Daoy (cell line): ENCODE results near the gene TMEM163. TPM values are rescaled to one million over a fixed set of nuclear protein-coding genes. Genes with fewer than 3 reads are reported as not detected.

Experiments used
- DNase-seq: peaks from one replicate; pipeline ENCODE4 v3.0.0-alpha.2; 2015; ENCODE audit warnings: low read depth
- total RNA-seq: library from RNA; depleted of rRNA; stranded (reverse); fragments of >200 nt; shearing (Covaris generic); gene quantifications from 2 replicates; pipeline ENCODE4 v1.2.3, GENCODE V29; 2014

The TMEM163 gene
- total RNA-seq, 1 experiment from 2014 or later, result 0.34 TPM

- DNase-seq, result no peak
Measured at GRCh38 chr2:134693359-134694330, 25.2 kb downstream of the TMEM163 start.

DNA sequence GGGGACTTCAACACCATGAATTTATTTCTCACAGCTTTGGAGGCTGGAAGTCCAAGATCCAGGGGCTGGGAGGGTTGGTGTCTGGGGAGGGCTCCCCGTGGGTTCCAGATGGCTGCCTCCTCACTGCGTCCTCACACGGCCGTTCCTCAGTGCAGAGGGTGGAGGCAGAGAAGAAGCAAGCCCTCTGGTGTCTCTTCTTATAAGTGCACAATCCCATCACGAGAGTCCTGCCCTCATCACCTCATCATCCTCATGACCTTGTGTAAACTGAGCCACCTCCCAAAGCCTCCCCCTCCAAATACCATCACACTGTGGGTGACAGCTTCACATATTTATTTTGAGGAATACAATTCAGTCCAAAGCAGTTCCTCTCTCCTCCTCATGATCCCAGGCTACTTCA is 26.3 kb downstream of the TMEM163 start:
- no peak for DNase-seq

GRCh38 chr2:134690629-134691215 is 28.1 kb downstream of the TMEM163 start:
- no peak for DNase-seq

DNA sequence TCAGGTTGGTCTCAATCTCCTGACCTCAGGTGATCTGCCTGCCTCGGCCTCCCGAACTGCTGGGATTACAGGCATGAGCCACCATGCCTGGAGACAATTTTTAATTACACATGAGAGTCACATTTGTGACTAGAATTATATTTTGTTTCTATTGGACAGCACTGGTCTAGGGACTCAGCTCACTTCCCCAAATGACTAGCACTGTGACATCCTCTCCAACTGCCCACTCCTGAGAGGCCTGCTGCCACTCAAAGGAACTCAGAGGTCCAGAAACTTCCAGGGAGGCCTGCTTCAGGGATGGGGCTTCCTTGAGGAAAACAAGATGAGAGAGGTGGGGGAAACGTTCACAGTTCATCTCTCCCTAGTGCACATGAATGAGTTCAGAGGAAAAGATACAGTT is 29.5 kb downstream of the TMEM163 start:
- DNase-seq, result no peak

- DNase-seq, result no peak
Measured at GRCh38 chr2:134685967-134686366, 32.8 kb downstream of the TMEM163 start.

DNA sequence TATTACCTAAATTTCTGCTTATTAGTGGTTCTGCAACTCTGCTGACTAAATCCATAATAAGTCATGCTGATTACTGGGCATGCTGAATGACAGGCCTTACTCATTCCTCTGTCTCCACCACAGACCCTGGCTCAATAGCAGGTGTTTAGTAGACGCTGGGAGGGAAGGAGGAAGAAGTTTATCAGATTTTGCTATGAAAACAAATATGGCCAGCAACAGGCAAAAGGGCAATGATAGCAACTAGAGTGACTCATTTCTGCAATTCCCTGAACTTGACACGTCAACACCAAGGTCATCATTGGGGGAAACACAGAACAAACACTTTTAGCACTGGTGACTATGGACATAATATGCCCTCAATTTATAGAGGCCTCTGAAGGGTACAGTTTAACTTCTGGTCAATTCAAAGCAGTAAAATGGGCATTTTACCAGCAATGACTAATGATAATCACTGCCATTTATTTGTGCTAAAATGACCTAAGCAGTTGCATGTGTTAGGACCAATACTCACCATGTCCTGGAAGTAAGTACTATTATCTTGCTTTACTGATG is 35.2 kb downstream of the TMEM163 start:
- peak; percentile 79 for DNase-seq

- peak; percentile 33 for DNase-seq
Measured at GRCh38 chr2:134682726-134683125, 36.1 kb downstream of the TMEM163 start.

- no peak for DNase-seq
Measured at GRCh38 chr2:134681201-134681600, 37.6 kb downstream of the TMEM163 start.

- peak; percentile 37 for DNase-seq
Measured at GRCh38 chr2:134679745-134680144, 39.1 kb downstream of the TMEM163 start.

GRCh38 chr2:134679294-134679693 is 39.5 kb downstream of the TMEM163 start:
- no peak for DNase-seq

GRCh38 chr2:134677856-134678756 is 40.7 kb downstream of the TMEM163 start:
- DNase-seq, result no peak

DNA sequence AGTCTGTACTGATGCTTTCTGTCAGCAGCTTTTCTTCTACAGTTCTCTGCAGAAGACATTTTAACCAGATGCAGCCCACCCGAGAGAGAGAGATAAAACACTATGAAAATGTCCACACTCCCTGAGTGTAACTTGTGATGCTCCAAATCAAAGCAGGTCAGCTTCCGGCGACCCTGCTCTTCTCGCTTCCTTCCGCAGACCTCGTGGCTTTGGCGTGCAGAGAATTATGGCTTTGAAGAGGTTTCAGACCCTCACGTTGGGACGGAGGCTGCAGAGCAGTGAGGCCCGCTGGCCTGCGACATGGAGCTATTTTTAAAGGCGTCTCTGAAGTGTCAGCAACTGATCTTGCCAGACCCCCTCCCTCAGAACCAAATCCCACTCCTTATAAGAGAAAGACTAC is 41.8 kb downstream of the TMEM163 start:
- no peak for DNase-seq

GRCh38 chr2:134675314-134675713 is 43.5 kb downstream of the TMEM163 start:
- DNase-seq, result no peak

GRCh38 chr2:134674687-134675086 is 44.1 kb downstream of the TMEM163 start:
- no peak for DNase-seq

GRCh38 chr2:134671513-134671912 is 47.3 kb downstream of the TMEM163 start:
- peak; percentile 28 for DNase-seq

GRCh38 chr2:134670955-134671354 is 47.8 kb downstream of the TMEM163 start:
- DNase-seq, result no peak

- DNase-seq, result no peak
Measured at GRCh38 chr2:134669731-134670669, 48.8 kb downstream of the TMEM163 start.

DNA sequence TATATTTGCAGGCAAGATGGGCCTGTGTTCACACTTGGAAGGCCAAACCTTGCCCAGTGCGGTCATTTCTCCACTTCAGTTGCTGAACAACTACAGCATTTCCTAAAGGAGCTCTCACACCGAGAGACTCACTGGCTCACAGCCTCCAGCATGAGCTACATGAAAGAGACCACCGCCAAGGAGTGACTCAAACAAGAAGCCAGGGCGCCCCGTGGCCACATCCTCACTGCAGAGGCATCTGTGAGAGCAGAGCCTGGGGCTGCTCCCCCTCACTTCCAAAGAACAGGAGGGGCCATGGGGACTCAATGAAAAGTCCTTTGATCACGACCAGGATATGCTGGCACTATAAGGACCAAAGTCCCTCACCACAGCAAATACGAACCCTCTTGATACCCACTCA is 50.0 kb downstream of the TMEM163 start:
- DNase-seq, result peak; percentile 83

- no peak for DNase-seq
Measured at GRCh38 chr2:134667541-134667940, 51.3 kb downstream of the TMEM163 start.

DNA sequence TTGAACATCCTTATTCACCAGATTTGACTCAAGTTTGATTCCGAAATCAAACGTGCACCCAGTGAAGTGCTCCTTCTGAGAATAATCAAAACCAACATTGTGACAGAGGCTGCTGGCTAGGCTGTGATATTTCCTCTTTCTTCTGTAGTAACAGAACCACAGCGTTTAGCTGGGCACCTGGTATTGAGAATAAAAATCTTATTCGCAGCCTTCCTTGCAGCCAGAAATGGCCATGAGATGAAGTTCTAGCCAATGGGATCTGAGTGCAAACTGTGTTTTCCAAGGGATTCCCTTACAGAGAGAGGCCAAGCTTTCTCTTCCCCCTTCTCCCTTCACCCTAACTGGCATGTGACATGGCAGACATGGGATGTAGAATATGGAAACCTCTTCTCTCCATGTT is 51.7 kb downstream of the TMEM163 start:
- DNase-seq, result no peak
